ENCODE measurements around the gene NQO2. TPM values are rescaled to one million over a fixed set of nuclear protein-coding genes. Genes with fewer than 3 reads are reported as not detected.
A peak's percentile ranks its signal among the peaks of the same experiment; 100 is the strongest.

The NQO2 gene
- total RNA-seq = 10 to 100 TPM; 13.4 to 24.1 (median 23.2) TPM
- long read RNA-seq, donor 1, full-length matches to known transcripts = 18 of 31 reads
- long read RNA-seq, donor 1, partial matches to known transcripts = 2 of 31 reads
- long read RNA-seq, donor 1, other reads (novel, unspliced or antisense) = 11 of 31 reads
- long read RNA-seq, donor 2, full-length matches to known transcripts = 19 of 28 reads
- long read RNA-seq, donor 2, partial matches to known transcripts = 0 of 28 reads
- long read RNA-seq, donor 2, other reads (novel, unspliced or antisense) = 9 of 28 reads

DNA sequence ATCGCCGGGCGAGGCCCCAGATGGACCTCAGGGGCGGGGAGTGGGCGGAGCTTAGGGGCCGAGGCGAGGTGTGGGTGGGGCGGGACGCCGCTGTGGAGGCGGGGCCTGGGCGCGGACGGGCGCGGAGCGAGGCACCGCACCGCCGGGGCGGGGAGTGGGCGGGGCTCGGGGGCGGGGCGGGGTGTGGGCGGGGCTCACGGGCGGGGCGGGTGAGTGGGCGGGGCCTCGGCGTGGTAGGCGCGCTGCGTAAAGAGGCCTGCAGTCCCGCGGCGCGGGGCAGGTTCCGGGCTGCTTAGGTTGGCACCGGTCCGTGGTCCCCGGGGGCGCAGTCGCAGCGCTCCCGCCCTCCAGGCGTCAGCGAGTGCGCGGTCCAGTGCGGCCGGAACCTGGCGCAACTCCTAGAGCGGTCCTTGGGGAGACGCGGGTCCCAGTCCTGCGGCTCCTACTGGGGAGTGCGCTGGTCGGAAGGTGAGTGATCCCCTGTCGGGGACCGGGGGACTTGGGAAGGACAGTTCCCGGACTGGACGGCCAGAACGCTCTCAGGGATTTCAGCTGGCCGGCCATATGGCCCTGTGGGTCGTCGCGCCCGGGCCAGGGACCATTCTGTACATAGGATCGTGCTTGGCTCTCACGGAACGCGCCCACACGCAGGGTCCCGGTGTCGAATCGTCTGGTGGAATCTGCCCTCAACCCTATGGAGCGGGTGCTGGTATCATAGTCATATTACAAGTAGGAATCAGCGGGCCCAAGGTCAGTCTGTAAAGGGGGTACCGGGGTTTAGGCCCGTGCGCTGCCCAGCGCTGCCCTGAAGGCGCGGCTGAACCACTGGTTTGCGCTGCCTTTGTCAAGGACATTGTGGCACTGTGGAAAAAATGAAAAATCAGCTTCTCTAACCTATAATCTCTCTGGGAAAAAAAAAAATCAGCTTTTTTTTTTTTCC lies at the start of gene NQO2:
Gene NQO2 (plus strand): TSS at position 277 of the 940 bp plus-strand sequence. CDS start 6,659 bp downstream, outside the sequence.
- DNase-seq = peak; percentile 96 to 99 (median 97)
- H3K9me3 ChIP-seq = no peaks in the 10 kb centered on the region
- intact Hi-C loops (cut with DNase I, micrococcal nuclease) = loop anchor here (2.0 to 5.0 kb wide), 2 partner anchors 55 to 57 kb away; no protein-coding TSS in a partner anchor
- peak; percentile 94 for ATAC-seq
- H3K4me3 ChIP-seq = peak within 1 kb of the TSS; percentile 42
- peaks cover 15% of the 10 kb centered on the region for H3K4me1 ChIP-seq (ENCODE audit: low read depth)
- no peaks in the 10 kb centered on the region for H3K36me3 ChIP-seq (ENCODE audit: low read depth)
- no peak for TF ChIP-seq CTCF (IDR thresholded peaks at IDR 0.05)

DNA sequence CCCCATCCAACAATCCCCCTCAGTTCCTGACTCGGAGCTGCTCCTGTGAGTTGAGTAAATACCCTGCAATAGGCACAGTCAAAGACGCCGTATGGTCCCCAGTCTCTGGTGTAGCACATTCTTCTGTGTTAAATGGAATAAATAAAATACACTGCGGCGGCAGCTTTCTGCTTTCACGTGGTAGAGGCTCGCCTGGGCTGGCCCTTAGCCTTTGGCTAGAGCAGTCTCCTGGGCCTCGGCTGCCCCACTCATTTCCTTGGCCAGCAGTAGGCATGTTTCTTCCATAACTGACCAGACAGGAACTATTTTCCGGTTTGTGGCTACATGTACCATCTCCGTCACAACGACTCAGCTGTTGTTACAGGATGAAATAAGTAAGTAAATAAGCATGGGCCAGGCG lies 49.0 kb upstream of the NQO2 start:
- Histone ChIP-seq H3K36me3 (ENCODE audit: low read depth) (peaks cover 6% of the 10 kb centered on the region), H3K4me3 (no peak overlapping the region), H3K9me3 (no peaks in the 10 kb centered on the region), H3K4me1 (ENCODE audit: low read depth) (peaks cover 7% of the 10 kb centered on the region)
- TF ChIP-seq CTCF (IDR thresholded peaks at IDR 0.05) = no peak
- DNase-seq = peak in 1 of 3 donors; percentile 1
- intact Hi-C loops (cut with DNase I, micrococcal nuclease) = no loop called here
- no peak for ATAC-seq

- DNase-seq = peak in 1 of 3 donors; percentile 36
- peaks cover 6% of the 10 kb centered on the region for H3K36me3 ChIP-seq (ENCODE audit: low read depth)
- H3K4me1 ChIP-seq (ENCODE audit: low read depth) = peaks cover 7% of the 10 kb centered on the region
- TF ChIP-seq CTCF (IDR thresholded peaks at IDR 0.05) = no peak
- intact Hi-C loops (cut with DNase I, micrococcal nuclease) = loop anchor here (2.0 kb wide), 1 partner anchor 37 kb away; no protein-coding TSS in a partner anchor
- H3K4me3 ChIP-seq = no peak overlapping the region
- H3K9me3 ChIP-seq = no peaks in the 10 kb centered on the region
- ATAC-seq = peak; percentile 5
Measured at GRCh38 chr6:2951728-2952127, 48.0 kb upstream of the NQO2 start.

DNA sequence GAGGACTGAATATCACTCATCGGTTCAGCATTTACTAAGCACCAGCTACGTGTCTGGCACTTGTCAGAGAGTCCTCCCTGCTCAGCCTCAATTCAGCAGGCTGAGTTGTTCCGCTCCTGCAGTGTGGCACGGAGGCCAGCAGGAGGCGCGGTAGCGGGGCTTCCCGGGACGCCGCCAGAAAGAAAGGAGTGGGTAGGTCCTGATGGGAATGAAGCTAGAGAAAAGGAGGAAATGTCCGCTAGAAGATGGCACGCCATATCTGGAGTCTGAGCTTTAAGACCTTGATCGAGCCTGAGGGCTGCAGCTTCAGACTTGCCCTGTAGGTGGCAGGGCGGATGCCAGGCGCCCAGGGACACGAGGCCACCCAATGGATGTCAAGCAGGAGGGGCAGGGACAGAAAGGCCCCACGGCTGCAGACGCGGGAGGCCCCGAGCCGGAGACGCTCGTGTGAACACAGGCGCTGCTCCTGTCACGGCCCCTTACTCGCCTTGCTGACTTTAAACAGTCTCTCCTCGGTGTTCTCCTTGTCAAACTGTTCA lies 47.1 kb upstream of the NQO2 start:
- ATAC-seq (peak; percentile 97), DNase-seq (peak; percentile 85 to 90 (median 89))
- intact Hi-C loops (cut with DNase I, micrococcal nuclease) = loop anchor here (2.0 kb wide), 1 partner anchor 36 kb away; no protein-coding TSS in a partner anchor
- peaks cover 4% of the 10 kb centered on the region for H3K36me3 ChIP-seq (ENCODE audit: low read depth)
- peak; percentile 99 for TF ChIP-seq CTCF (IDR thresholded peaks at IDR 0.05)
- H3K4me3 ChIP-seq = no peak overlapping the region
- no peaks in the 10 kb centered on the region for H3K9me3 ChIP-seq
- peaks cover 7% of the 10 kb centered on the region for H3K4me1 ChIP-seq (ENCODE audit: low read depth)

DNA sequence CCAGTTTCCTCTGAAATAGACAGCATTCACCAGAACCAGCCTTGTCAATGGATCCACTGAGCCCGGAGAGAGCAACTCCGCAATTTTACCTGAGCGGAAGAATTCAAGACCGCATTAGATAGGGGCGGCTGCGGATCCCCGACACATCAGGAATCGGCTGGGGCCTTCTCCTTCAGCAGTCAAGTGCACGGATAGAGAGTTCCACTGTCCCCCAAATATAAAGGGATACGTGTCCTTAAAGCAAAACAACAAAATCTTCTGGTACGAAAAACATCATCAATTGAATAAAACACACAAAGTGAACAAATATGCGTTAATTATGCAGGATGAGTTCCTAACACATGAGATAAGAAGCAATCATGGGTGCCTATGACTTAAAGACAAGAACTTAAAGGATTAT lies 46.6 kb upstream of the NQO2 start:
- no peak for TF ChIP-seq CTCF (IDR thresholded peaks at IDR 0.05)
- Histone ChIP-seq H3K36me3 (ENCODE audit: low read depth) (no peaks in the 10 kb centered on the region), H3K4me3 (no peak overlapping the region), H3K9me3 (no peaks in the 10 kb centered on the region), H3K4me1 (ENCODE audit: low read depth) (peaks cover 7% of the 10 kb centered on the region)
- DNase-seq (no peak), ATAC-seq (no peak)
- intact Hi-C loops (cut with DNase I, micrococcal nuclease) = loop anchor here (2.0 kb wide), 1 partner anchor 36 kb away; no protein-coding TSS in a partner anchor

Measured in mucosa of descending colon (tissue), 3 donors.